ENCODE results near the gene STUB1.

The STUB1 gene

GRCh38 chr16:727291-727977 is 47.2 kb downstream of the STUB1 start:
- Mint-ChIP-seq H3K4me1 (no peaks in the 10 kb centered on the region), H3K9me3 (no peaks in the 10 kb centered on the region)

GRCh38 chr16:728131-728889 is 48.1 kb downstream of the STUB1 start:
- no peak for TF ChIP-seq CTCF (IDR thresholded peaks at IDR 0.05; ENCODE audit: unreplicated experiment in 3 of 3)
- no peak overlapping the region for H3K27ac Mint-ChIP-seq
- H3K4me1 Mint-ChIP-seq, result no peaks in the 10 kb centered on the region
- H3K4me3 Mint-ChIP-seq, result peak overlapping the region; percentile 22 to 45 (median 28)
- H3K9me3 Mint-ChIP-seq, result no peaks in the 10 kb centered on the region
- peaks cover 7% of the 10 kb centered on the region for H3K36me3 Mint-ChIP-seq (ENCODE audit: low read depth)
- peaks cover 13% of the 10 kb centered on the region for H3K27me3 Mint-ChIP-seq (ENCODE audit: low read depth)

More at GRCh38 chr16:727291-727977, 47.2 kb downstream of the STUB1 start:
- Mint-ChIP-seq H3K27ac (no peak overlapping the region), H3K27me3 (ENCODE audit: low read depth) (peaks cover 13% of the 10 kb centered on the region), H3K36me3 (ENCODE audit: low read depth) (peaks cover 3% of the 10 kb centered on the region), H3K4me3 (peak overlapping the region in 1 of 3 experiments; percentile 35)
- no peak for TF ChIP-seq CTCF (IDR thresholded peaks at IDR 0.05; ENCODE audit: unreplicated experiment in 3 of 3)

GRCh38 chr16:728890-729744 is 48.9 kb downstream of the STUB1 start:
- no peak for TF ChIP-seq CTCF (IDR thresholded peaks at IDR 0.05; ENCODE audit: unreplicated experiment in 3 of 3)
- H3K27me3 Mint-ChIP-seq (ENCODE audit: low read depth), result peaks cover 13% of the 10 kb centered on the region
- peak overlapping the region in 2 of 3 experiments; percentile 22 to 45 for H3K4me3 Mint-ChIP-seq
- H3K4me1 Mint-ChIP-seq, result no peaks in the 10 kb centered on the region
- H3K36me3 Mint-ChIP-seq (ENCODE audit: low read depth), result peaks cover 7% of the 10 kb centered on the region
- no peak overlapping the region for H3K27ac Mint-ChIP-seq
- no peaks in the 10 kb centered on the region for H3K9me3 Mint-ChIP-seq

- TF ChIP-seq CTCF (IDR thresholded peaks at IDR 0.05; ENCODE audit: unreplicated experiment in 3 of 3), result no peak
- no peaks in the 10 kb centered on the region for H3K9me3 Mint-ChIP-seq
- peaks cover 7% of the 10 kb centered on the region for H3K36me3 Mint-ChIP-seq (ENCODE audit: low read depth)
- H3K27ac Mint-ChIP-seq, result no peak overlapping the region
- H3K4me3 Mint-ChIP-seq, result peak overlapping the region in 1 of 3 experiments; percentile 30
- peaks cover 13% of the 10 kb centered on the region for H3K27me3 Mint-ChIP-seq (ENCODE audit: low read depth)
- H3K4me1 Mint-ChIP-seq, result no peaks in the 10 kb centered on the region
Measured at GRCh38 chr16:729768-730665, 49.8 kb downstream of the STUB1 start.
